Activated CD8-positive, alpha-beta memory T cell treated with anti-CD3 and anti-CD28 coated beads for 36 hours (primary cell): Measurements from ENCODE around the gene SMIM8. TPM values are rescaled to one million over a fixed set of nuclear protein-coding genes. Genes with fewer than 3 reads are reported as not detected.

Experiments
- CTCF ChIA-PET: fragments of 350-600 bp; sonication (Branson Sonifier 250); formaldehyde crosslinking; loops from one replicate; lab custom pipeline; 2021; ENCODE audit warnings: antibody characterized with exemption; lab: Charles Lee
- POLR2A ChIA-PET: fragments of 350-600 bp; sonication (Branson Sonifier 250); formaldehyde crosslinking; loops from one replicate; lab custom pipeline; 2021; ENCODE audit warnings: antibody characterized with exemption; lab: Charles Lee
- total RNA-seq, 2 experiments: library from RNA; stranded (reverse); gene quantifications; one replicate each; pipeline ENCODE4 v1.2.3, GENCODE V29; 2021

SMIM8 gene
- total RNA-seq, 2 experiments from 2014 or later: 9.9 to 10.2 TPM

DNA sequence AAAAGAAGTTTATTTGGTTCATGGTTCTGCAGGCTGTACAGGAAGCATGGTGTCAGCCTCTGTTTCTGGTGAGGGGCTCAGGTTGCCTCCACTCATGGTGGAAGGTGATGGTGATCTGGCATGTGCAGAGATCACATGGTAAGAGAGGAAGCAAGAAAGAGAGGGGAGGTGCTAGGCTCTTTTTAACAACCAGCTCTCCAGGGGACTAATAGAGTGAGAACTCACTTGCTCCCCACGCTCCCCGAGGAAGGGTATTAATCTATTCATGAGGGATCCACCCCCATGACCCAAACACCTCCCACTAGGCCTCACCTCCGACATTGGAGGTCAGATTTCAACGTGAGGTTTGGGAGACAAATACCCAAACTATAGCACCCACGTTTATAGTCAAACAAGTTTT, 10.6 kb downstream of the SMIM8 start:
- CTCF ChIA-PET: no interaction called here
- POLR2A ChIA-PET: no interaction called here

DNA sequence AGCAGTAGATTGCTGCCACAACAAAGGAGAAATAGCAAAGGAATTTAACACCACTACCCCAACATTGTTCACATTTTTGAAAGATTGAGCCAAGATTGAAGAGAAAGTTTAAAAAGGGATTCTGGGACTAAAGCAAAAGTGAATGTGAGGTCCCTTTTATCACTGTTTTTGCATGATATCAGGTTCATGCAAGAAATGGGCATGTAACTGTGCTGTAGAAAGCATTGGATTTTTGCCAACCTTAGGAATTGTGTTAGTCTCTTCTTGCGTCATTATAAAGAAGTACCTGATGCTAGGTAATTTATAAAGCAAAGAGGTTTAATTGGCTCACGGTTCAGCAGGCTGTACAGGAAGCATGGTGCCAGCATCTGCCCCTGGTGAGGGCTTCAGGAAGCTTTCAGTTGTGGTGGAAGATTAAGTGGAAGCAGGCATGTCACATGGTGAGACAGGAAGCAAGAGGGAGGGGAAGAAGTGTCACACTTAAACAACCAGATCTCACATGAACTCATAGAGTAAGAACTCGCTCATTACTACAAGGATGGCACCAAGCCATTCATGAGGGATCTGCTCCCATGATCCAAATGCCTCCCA, 11.3 kb downstream of the SMIM8 start:
- ChIA-PET POLR2A (no interaction called here), CTCF (no interaction called here)

DNA sequence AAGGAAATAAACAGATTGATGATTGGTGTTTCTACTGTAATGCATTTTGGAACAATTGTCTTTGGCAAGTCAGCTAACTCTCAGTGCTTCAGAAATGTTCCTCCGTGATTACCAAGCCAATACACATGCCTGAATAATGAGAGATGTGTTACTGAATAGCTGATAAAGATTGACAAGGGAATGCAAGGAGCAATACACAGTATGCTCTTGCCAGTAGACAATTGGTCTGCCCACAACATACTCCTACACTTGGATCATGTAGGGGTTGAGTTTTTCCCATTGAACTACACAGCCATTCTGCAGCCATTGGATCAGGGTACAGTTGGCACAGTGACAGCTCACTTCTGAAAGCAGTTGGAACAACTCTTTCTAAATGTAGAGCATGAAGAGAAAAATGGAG, 12.3 kb downstream of the SMIM8 start:
- POLR2A ChIA-PET: no interaction called here
- CTCF ChIA-PET: no interaction called here

DNA sequence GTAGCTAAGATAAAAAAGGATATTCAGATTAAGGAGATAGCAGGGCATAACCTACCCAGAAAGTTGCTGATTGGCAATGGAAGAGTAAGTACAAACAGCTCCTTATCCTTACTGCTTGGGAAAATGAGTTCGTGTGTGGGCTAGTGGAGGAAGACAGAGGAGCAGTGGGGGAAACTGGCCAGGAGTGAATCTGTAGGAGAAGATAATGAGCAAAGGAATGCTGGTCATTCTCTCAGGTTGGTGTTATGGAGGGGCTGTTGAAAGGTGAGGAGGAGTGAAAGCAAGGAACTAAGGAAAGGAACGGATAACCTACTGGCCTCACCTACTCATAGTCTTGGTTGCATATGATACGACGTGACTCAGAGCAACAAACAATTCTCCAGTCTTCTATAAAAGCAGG, 14.0 kb downstream of the SMIM8 start:
- CTCF ChIA-PET: interaction anchor here (0.7 kb wide), 1 partner anchor 58 kb away, joined by 7 read pairs; no protein-coding TSS in a partner anchor
- POLR2A ChIA-PET: no interaction called here

DNA sequence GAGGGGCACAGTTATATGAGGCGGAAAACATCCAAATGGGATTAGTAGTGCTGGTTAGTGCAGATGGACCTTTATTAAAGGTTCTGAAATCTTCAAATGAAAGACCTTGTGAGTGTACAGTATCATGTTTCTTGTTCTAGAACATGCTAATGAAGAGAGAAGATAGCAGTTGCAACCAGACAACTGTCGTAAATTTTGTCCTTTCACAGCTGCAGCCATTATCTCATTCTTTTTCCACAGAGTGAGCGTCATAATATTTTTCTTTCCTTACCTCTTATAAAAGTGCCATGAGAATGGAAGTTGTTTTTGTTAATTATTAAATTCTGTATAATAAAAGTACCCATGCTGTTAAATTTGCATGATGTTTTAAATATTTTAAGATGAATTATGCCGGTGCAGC, 17.8 kb downstream of the SMIM8 start:
- POLR2A ChIA-PET: no interaction called here
- CTCF ChIA-PET: no interaction called here

DNA sequence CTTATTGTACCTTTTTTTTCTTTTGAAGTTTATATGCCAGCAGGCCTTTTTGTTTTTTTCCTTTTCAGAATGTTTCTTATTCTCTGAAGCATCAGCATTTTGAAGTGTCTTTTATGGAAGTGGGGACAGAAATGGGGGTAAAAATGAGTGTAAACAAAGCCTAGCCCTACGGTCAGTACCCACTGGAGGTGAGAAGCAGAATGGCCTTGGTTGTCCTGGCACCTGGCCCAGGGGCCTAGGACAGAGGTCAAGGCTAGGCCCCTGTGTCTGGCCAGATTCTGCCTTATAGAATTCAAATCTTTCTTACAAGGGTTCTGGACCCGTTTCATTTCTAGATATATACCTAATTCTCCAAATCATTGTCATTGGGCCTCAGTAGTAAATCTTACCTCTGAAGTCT, 18.8 kb downstream of the SMIM8 start:
- CTCF ChIA-PET: no interaction called here
- POLR2A ChIA-PET: no interaction called here

DNA sequence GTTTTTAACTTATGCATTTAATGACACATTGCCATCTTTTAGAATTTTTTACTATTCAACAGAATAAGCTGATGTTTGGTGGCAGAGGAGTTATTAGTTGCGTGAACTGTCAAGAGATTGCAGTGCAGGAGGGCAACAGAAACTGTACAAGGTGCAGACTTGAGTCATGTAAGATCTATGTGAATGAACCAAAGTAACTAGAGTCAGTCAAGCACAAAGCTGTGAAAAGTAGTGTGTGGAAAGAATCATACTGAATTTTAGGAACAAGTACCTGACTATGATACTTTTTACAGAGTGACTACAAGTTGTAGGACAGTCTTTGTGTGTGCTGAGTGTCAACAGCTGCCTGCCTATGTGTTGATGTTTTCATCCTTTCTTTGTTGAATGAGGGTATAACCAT, 19.5 kb downstream of the SMIM8 start:
- POLR2A ChIA-PET: no interaction called here
- CTCF ChIA-PET: no interaction called here

DNA sequence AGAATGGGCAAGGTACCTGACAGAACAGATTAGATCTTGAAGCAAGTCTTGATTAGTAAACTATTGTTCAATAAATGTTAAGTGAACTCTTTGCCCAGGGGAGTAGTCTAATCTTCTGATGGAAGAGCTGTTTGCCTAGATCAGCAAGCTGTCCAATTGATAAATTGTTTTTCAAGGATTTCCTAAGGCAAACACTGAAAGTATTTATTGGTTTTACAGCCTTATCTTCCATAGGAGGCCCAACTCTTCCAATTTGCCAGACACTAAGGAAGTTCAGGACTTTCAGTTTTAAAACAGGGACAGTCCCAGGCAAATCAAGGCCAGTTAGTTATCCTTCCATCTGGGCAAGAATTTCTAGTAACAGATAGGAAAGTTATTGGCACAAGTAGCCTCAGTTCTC, 20.4 kb downstream of the SMIM8 start:
- ChIA-PET POLR2A (no interaction called here), CTCF (no interaction called here)

DNA sequence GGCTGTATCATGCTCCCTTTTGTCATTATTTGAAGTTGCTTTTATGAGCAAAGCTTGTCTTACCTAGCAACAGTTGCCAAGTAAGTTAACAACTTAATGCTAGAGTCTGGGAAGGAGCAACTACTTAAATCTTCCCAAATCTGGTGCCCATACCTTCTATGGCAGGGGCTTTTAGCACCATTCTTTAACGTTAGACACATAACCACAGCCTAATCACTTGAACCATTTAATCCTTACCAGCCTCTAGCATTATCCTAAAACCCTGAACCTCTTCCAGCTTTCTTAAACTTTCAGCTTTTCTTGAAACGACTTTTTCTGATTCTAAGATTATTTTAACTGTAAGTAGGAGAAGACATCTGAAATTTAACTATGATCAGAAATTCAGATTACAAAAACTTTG, 22.3 kb downstream of the SMIM8 start, which contains the start of gene C6orf163:
C6orf163 (plus strand) TSS at position 83 of the 400 bp plus-strand sequence; CDS start at position 370, 287 bp downstream.
- CTCF ChIA-PET: no interaction called here
- POLR2A ChIA-PET: no interaction called here

DNA sequence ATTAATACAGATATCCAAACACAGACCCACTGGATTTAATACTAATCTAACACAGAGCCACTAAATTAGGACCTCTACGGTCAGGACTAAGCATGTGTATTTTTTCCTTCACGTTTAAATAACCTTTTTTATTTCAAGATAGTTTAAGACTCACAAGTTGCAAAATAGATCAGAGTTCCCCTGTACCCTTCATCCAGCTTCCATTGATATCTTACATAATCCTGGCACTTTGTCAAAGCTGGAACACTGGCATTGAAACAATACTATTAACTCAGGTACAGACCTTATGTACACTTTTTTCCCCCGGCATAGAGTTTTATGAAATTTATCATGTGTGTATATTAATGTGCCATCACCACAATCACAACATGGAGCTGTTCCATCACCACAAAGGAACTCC, 24.3 kb downstream of the SMIM8 start:
- CTCF ChIA-PET: no interaction called here
- POLR2A ChIA-PET: no interaction called here

DNA sequence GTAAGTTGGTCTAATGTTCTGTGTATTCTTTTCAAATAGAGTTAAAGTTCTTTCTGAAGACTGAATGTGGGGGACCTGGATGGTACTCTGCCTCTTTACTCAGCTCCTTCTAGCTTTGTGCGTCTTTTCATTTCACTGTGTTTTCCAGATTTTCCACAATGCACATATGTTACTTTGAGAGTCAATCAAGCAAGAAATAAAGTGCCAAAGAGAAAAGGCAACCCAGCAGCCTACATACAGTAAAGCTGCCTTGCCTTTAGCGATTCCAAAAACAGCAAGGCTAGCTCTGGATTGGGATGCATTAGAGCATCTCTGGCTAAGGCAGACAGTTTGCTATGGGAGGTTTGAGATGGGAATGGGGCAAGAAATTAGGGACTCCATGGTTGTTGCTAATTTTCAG, 27.5 kb downstream of the SMIM8 start:
- ChIA-PET POLR2A (no interaction called here), CTCF (no interaction called here)

DNA sequence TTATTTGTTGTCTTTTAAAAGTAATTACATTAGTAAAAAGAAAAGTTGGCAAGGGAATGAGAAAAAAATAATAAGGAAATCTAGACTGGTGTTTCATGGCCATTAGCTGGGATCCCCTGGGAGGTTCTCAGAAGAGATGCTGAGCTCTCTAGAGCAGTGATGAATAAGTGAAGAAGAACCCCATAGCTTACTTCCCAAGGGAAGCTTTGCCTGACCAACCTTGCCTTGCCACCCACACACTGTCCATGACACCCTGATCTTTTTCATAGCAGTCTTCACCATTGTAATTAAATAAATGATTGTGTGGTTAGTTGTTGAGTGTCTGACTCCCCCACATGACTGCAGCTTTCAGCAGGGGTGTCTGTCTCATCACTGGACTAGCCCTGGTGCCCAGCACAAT, 28.1 kb downstream of the SMIM8 start:
- ChIA-PET CTCF (no interaction called here), POLR2A (no interaction called here)

DNA sequence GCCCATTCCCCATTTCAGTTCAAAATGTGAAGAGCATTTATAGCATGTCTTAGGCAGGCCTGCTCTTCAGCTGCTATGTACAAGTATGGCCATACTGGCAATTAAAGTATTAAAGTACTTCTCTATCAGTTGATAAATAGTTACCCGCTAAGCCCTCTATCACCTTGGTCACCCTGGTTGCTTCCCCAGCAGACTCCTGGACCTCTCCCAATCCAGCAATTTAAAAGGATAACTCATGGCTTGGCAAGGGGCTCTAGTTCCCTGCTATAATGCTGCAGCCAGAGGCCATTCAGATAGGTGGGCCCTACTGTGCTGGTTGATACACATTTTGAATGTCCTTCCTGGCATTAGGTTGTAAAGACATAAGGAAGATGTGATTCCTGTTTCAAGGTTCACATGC, 29.2 kb downstream of the SMIM8 start:
- ChIA-PET CTCF (no interaction called here), POLR2A (no interaction called here)

DNA sequence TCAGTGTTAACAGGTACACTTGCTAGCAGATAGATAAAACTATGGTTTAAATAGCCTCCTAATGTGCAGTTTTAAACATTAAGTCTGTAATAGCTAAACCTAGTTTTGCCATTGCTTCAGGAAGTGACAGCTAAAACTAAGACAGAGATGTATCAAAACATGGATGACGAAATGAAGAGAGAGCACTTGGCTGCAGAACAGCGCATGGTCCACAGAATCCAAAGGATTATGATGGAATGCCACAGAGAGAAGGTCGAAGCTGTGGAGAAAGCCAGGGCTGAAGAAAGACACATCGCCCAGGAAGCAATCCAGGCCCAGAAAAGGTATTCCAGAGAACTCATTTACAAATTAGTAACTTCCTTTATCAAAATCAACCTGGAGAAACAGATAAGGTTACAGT, 33.8 kb downstream of the SMIM8 start:
- ChIA-PET CTCF (no interaction called here), POLR2A (no interaction called here)

DNA sequence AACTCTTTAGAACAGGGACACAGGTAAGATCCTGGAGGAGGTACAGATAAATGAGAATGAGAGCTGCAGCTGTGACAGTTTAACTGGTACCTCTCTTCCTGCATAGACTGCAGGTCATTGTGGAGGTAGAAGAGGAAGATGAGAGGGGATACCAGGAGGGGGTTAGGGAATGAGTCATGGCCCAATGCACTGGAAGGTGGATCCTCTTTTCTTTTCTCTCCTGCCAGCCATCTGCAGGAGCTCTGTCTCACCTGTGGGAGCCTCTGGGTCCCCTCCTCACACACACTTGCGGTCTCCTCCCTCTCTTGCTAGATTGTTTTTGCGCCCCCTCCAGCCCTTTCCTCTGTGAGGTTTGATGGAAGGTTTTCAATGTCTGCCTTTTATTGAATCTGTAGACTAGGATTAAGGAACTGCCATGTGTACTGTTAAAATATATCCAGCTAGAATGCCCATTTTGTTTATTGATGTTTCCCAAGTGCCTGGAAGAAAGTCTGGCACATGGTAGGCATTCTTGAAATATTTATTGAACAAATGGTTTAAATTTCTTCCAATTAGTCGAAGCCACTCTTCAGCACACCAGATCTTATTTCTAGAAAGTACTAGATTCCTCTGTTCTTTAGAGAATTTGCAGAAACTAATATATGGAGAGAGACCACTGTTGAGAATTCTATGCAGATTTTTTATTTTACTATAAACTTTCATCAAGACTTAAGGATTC, 35.2 kb downstream of the SMIM8 start:
- POLR2A ChIA-PET: no interaction called here
- CTCF ChIA-PET: no interaction called here

DNA sequence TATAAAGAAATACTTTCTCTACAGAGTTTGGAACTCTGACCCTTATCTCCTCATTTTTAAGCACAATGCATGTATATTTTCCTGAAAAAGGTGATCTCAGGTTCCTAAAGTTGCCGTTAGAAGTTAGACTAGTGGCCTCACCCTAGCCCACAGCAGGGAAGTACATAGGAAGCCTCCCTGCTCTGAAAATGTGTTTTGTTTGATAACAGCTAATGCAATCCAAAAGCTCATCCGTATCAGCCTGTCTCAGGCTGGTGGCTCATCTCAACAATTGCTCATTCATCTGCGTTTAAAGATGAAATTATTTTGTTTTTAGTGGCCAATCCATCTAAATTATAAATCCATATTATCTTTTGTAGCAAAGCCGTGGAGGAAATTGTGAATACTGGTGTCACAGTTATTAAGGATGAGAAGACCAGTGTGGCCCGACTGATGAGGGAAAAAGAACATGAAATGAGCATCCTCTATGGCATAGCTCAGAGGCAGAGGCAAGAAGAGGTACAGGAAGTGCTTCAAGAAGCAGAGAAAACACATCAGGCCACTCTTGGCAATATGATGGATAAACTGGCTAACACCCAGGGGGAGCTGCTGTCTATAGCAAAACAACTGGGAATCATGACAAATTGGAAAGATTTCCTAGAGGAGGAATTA, 42.3 kb downstream of the SMIM8 start:
- ChIA-PET CTCF (no interaction called here), POLR2A (no interaction called here)

DNA sequence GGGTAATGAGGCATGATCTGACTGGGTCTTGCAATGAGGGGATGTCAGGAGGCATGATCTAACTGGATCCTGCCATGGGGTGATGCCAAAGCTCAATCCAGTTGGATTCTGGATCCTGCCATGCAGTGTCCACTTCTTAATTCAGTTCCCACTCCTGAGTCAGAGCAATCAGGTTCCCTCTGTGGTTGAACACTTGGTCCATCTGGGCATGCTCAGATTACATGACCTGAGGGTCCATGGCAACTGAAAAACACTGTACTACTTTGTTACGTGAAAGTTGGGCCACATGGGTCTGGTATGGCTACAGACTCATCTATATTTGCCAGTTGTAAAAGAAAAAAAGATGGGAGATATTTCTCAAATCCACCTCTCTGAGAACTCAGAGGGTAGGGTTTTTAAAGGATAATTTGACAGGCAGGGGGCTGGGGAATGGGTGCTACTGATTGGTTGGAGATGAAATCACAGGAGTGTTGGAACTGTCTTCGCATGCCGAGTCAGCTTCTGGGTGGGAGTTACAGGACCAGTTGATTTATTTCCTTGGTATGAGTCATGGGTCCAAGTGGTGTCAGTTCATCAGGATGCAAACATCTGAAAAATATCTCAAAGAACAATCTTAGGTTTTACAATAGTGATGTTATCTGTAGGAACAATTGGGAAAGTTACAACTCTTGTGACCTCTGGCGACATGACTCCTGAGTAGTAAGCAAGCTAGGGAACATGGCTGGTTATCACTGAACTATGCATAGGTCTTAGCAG, 43.9 kb downstream of the SMIM8 start:
- CTCF ChIA-PET: interaction anchor here (0.8 kb wide), 1 partner anchor 27 kb away, joined by 3 read pairs; no protein-coding TSS in a partner anchor
- POLR2A ChIA-PET: no interaction called here

DNA sequence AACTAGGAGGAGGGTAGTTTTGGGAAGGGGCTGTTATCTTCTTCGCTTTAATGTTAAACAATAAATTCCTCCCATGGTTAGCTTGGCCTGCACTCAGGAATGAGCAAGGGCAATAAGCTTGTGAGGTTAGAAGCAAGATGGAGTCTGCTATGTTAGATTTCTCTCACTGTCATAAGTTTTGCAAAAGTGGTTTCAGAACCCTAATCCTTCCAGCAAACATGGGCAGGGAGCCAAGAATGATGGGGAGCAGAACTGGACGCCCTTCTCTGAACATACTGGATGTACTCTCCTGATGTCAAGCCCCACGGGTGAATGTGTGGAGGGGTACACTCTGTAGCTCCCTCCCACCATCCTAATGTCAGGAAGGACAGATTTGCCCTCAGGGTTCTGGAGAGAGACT, 44.5 kb downstream of the SMIM8 start:
- CTCF ChIA-PET: interaction anchor here (0.8 kb wide), 1 partner anchor 26 kb away, joined by 3 read pairs; no protein-coding TSS in a partner anchor
- POLR2A ChIA-PET: no interaction called here

DNA sequence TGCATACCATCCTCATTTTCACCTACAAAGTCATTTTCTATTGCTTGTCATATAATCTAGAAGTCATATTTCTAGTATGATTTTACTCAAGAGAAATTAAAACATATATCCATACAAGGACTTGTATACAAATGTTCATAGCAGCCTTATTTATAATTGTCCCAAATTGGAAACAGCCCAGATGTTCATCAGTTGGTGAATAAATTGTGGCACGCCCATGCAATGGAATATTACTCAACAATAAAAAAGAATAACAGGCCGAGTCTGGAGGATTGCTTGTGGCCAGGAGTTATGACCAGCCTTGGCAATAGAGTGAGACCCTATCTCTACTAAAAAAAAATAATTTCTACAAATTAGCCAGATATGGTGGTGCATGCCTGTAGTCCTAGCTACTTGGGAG, 51.0 kb downstream of the SMIM8 start:
- ChIA-PET CTCF (interaction anchor here (1.4 kb wide), 1 partner anchor 20 kb away, joined by 3 read pairs; no protein-coding TSS in a partner anchor), POLR2A (interaction anchor here (0.6 kb wide), 1 partner anchor 28 kb away, joined by 3 read pairs; no protein-coding TSS in a partner anchor)

DNA sequence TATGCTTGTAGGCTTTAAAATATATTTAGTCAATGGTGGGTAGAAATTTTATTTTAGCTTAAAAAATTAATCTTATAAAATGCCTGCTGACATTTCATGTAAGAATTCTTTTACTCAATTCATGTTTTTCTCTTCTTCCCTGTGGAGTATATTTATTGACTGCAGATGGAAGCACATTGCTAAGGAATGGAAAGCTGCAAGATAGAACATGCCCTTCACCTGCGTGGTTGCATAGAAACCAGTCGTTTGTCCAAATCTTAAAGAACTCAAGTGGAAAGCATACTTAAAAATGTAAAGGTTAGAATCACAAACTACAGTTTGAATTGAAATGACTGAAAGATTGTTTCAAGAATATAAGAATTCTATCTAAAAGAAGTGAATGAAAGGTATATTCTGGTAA, 52.9 kb downstream of the SMIM8 start:
- ChIA-PET POLR2A (no interaction called here), CTCF (no interaction called here)
